Activated gamma-delta T cell treated with anti-CD3 and anti-CD28 coated beads, Interleukin-2, amount 50 U/mL, for 16 hours (primary cell): ENCODE measurements around the gene NT5M.
A peak's percentile ranks its signal among the peaks of the same experiment; 100 is the strongest.

Experiments
- DNase-seq: peaks from one replicate; pipeline ENCODE4 v3.0.0-alpha.2; 2020; ENCODE audit warnings: low read depth

The NT5M gene

DNA sequence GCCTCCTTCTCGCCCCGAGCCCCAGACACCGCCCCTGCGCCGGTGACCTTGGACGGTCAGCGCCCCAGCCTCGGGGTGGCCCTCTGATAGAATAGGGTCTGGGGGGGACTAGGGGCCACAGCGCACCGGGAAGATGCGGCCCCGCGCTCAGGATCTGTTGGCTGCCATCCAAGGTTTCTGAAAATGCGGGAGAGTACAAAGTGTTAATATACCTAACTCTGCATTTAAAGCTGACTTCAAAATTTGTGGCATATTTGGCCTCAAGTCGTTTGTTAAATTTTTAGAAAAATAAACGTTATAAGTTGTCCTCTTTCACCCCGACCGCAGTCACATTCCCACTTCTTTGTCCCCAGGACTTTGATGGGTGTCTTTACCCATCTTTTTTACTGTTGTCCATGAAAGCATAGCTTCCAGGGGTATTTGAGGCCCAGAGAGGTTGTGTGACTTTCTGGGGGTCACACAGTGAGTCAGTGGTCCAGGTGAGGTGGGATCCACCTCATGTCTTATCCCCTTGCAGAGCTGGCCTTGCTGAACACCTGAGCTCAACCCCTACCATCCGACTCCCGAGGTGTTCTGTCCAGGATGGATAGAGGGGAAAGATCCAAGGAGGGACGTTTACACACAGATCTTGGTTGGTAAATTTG lies 796 bp downstream of the NT5M start:
- no peak for DNase-seq

DNA sequence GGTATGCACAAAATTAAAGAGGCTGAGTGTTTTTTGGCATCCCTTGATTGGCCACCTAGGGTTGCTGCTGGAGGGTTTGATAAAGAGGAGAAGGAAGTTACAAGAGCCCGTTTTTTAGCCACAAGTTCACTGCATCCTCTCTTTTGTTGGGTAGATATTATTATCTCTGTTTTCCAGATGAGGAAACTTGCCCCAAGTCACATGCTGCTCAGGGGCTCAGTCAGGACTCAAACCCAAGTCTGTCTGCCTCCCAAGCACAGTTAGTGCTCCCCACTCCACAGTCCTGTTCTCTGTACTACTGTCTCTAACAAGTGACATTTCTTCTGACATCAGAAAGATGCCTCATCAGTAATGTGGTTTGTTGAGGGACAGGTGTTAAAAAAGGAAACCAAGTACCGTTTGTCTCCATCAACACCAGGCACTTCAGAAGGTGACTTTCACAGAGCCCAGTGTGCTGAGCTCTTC lies 1.4 kb downstream of the NT5M start:
- DNase-seq, result no peak

DNA sequence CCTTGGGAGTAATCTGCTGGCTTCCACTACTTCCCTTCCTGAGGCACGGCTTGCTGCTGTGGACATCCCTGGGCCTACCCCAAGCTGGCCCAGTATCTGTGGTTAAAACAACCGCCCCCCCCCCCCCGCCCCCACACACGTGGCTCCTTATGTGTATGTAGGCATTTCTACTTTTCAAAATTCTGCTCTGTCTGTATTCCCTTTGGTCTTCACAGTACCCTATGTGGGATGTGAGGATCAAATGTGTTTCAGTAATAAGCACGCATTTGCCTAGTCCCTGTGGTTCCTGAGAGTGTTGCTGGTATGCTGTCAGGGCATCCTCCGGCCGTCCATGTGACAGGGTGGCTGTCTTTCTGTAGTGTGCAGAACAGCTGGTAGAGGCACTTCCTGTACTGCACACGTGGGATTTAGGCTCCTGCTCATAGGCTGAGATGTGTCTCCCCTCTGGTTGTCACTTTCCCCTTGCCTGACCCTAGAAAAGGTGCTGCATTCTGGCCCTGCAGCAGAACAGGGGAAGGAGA lies 2.2 kb downstream of the NT5M start:
- DNase-seq, result peak; percentile 31

DNA sequence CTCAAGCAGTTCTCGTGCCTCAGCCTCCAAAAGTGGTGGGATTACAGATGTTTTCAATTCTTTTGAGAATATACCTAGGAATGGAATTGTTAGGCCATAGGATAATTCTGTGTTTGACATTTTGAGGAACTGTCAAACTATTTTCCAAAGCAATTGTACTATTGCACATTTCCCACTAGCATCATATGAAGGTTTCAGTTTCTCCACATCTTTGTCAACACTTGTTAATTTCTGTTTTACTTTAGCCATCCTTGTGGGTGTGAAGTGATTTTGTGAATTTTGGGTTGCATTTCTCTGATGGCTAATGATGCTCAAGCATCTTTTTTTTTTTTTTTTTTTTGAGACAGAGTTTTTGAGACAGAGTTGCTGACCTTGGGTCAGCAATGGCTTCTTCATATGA lies 6.2 kb downstream of the NT5M start:
- no peak for DNase-seq

DNA sequence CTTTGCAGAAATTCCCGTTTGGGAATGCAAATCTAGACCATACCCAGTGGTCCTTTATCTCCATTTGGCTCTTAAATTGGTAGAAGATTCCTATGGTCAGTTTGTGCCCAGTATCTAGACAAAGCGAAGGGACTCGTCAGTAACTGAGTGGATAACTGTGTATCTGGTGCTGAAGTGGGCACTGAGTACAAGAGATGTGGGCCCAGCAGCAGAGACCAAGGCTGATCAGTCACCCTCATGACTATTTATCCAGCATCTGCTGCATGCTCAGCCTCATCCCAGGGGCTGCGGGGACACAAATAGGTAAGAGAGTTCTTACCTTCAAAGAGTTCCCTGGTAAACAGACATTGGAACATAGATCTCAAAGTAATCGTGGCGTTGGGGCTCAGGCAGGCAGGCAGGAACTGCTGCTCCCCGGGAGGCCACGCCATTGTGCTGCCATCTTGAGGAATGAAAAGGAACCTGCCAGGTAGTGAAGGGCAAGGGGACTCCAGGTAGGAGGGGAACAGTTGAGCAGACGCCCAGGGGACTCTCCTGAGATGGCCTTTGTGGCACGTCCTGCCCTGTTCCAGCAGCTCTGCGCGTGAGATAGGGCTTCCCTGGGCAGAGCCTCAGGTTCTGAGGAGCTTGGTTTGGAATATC lies 10.3 kb downstream of the NT5M start:
- DNase-seq, result peak; percentile 48

DNA sequence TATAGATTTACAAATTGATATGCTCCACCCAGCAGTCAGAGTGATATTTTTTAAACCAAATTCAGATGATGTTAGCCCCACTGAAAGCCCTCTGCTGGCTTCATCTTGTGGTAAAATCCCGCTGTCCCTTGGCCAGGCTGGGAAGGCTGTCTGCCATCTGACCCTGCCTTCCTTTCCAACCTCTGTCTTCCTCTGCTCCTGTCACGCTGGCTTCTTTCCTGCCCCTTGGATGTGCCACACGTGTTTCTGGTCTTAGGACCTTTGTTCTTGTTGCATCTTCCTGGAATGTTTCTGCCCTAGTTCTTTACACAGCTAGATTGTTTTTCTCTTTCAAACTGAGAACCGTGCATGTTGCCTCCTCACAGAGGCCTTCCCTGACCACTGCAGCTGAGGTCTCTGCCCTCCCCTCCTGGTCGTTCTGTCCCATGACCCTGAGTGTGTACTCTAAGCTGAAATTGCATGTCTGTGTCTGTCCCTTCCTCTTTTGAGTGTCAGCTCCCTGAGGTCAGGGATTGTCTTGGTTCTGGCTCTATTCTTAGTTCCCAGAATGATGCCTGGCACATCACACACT lies 11.4 kb downstream of the NT5M start:
- no peak for DNase-seq

DNA sequence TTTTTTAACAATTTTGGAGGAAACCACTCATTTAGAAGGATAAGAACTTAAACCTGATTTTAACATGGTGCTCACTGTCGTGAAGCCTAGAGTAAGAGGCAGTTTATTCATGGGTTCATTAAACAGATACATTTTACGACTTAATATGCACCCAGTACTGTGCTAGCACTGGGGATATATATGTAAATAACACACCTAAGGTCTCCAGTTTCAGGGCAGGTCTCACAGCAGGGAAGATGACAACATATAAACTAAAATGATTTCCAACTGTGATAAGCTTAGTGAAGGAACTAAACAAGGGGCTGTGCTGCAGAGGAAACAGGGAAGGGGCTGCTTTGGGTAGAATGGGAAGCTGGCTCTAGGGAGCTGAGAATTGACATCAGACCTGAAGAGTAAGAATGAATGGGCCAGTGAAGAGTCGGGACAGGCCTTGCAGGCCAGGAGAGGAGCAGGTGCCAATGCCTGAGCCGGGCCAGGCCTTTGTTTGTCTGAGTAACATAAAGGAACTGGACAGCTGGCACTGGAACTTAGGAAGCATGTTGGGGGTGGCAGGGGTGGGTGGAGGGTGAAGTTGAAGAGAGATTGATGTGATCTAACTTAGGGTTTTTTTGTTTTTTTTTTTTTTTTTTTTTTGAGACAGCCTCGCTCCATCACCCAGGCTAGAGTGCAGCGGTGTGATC lies 12.1 kb downstream of the NT5M start:
- no peak for DNase-seq

DNA sequence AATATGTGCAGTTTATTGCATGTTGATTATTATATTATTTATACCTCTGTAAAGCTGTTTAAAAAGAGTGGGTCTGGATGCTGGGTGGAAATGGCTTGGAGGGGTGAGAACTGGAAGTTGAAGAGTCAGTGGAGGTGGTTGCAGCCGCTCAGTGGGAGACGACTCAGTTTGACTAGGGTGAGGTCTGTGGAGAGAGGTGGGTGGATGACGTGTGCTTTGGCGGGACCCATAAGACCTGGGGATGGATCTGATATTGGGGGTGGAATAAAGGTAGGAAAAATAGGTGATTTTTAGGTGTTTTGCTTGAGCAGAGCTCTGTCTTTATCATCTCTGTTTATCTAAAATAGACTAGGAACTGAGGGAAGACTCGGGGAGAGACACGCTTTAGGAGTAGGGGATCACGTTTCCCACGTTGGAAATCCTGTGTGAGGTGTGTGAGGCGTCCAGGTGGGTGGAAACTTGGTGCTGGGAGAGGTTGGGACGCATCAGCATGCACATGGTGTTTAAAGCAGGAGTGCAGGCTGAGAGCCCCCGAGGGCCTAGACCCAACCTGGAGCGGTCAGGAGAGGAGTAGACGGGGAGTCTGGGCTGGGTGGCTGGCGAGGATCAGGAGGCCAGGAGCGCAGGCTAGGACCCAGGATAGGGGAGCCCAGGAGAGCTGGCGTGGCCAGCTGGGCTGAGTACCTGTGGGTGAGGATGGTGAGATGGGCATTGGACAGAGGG lies 17.2 kb downstream of the NT5M start:
- DNase-seq, result no peak

DNA sequence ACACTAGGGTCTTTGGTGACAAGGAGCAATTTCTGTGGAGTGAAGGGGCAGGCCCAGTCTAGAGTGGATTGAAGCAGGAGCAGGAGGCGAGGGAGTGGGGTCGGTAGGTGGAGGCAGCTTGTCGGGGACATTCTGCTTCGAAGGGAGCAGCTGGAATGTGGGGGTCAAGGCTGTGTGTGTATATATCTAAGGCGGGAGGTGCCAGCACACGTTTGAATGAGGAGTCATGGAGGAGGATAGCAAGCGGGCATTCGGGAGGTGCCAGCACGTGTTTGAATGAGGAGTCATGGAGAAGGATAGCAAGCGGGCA lies 17.7 kb downstream of the NT5M start:
- DNase-seq, result no peak

DNA sequence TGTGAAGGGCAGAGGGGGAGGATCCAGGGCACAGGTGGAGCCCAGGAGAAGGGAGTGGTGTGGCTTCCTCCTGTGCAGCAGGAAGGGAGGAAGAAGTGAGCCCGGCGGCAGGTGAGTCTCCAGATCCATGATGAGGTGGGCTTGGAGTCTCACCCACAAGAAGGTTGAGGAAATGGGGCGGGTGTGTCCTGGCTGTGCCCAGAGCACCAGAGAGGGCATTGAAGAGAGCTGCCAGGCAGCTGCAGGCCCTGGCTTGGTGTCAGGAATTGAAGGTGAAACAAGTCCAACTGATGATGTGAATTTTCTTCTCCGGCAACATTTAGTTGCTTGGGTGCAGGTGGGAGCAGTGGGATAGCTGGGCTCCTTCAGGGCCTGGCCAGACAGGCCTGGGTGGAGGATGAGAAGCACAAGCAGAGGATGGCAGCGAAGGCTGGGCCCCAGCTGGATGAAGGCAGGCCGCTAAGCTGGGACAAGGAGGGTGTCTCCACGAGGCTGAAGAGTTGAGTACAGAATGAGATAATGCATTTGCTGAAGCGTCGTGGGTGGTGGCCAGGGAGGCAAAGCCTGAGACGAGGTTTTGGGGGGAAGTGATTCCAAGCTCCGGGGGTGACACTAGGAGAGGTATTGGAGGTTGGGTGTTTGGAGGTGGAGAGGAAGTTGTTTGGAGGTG lies 18.3 kb downstream of the NT5M start:
- DNase-seq, result no peak

DNA sequence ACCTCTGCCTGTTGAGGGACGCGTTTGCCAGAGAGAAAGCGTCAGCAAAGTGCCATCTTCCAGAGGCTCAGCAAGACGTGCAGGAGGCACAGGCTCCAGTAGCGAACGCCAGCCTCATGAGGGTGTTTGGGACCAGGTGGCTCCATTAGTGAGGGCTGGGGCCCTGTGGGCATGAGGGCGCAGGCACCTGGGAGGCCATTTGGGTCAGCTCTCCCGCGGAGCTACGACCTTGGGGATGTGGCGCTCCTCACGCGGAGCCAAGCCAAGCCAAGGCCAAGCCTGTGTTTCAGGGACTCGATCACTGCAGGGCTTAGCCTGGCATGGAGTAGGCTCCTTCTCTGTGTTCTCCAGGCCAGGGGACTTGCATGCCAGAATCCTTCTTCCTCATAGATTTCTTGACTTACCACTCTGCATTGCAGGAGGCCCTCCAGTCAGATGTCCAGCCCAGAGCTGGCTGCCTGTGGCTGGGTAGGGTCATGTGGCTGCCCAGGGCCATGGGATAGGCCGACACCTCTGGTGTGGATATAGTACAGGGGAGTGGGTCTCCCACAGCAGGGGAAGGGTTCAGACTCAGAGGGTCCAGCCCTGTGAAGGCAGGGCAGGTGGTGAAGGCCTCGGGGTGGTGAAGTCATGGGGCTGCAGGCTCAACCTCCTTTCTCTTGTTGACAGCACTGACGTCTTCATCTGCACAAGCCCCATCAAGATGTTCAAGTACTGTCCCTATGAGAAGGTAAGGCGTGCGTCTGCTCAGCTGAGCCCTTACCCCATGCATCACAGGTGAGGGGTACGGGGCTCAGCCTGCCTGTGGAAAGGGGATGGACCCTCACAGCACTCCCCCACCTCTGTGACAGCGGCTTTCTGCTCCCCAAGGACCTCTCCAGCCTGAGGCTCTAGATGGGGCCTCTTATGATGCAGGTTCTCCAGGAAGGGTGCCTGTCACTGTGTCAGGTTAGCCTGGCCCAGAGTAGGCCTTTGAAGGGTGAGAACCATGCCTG lies 19.6 kb downstream of the NT5M start:
- DNase-seq, result no peak

DNA sequence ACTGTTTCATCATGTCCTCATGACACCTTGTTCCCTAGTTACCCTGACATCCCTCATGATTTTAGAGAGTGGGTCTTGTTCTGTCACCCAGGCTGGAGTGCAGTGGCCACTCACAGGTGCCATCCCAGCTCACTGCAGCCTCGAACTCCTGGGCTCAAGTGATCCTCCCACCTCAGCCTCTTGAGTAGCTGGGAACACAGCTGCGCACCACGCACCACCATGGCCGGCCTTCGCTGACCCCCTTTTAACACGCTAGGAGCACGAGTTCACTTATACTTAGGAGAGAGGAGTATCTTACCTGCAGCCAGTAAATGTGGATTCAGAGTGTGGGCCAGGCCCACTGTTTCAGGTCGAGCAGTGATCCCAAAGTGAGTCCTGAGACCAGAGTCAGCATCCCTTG lies 21.4 kb downstream of the NT5M start:
- no peak for DNase-seq

DNA sequence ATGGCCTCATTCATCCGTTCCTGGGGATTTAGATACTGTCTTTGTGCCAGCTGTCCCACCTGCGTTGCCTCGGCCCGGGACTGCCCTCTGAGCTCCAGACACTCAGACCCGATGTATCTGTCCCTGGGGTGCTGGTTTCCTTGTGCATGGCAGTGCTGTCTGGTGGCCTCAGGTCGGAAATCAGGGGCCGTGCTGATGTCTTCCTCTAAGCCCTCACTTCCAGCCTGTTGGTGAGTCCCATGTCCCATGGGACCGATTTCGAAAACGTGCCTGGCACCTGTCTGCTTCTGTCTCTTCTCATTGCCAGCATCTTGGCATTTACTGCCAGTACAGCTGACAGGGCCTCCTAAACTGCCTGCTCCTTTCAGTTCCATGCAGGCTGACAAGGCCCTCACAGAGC lies 22.1 kb downstream of the NT5M start:
- no peak for DNase-seq

DNA sequence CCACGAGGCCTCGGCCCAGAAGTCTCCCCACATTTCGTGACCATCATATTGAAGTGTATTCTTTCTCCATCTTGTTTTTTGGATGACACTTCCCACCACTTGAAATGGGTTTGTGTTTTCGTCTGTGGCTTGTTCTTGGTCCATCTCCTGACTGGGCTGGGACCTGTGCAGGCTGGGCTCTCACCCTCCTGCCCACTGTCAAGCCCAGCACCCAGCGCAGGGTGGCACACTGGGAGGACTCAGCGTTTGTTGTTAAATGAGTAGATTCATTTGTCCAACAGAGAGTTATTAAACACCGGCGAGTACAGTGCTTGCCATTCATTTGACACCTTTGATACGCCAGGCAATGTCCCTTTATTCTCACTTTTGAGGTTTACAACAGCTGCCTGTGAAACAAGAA lies 22.6 kb downstream of the NT5M start:
- no peak for DNase-seq

DNA sequence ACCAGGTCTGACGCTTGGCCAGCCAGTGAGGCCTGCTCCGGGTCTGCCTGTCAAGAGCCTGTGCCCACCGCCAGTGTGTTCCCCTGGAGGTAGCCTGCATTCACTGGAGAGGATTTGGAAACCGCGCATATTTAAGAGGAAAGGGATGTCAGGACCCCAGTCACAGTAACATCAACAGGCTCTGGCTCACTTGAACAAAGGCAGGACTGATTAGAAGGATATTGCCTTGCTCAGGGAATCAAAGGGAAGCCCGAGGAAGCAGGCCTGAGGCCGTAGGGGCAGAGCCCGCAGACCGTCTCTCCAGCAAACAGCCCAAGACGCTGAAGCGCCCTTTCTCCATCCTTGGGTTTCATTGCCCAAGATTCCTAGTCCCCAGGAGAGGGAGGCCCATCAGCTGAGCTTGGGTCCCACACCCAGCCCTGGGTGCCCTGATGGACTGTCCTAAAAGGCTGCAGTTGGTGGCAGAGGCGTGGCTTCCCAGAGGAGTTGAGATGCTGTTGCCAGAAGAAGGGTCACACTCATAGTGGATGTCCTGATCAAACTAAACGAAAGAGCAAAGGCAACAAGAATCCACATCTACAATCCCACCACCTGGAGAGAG lies 23.2 kb downstream of the NT5M start:
- DNase-seq, result no peak

DNA sequence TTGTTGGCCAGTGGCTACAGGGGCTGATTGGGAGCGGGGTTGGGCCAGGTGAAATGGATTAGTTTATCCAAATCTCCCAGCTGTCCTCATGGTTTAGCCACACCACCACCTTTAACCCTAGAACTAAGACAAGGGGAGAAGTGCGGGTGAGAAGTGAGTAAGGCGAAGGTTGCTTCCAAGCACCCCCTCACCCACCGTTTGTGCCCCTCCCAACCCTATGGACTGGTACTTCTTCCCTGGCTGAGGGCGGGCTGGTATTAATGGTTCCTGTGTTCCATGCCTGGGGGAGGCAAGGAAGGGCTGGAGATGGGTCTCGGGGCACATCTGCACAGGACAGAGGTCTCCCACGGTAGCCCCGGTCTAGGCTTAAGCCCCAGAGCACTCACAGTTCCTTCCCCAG lies 25.1 kb downstream of the NT5M start:
- no peak for DNase-seq

DNA sequence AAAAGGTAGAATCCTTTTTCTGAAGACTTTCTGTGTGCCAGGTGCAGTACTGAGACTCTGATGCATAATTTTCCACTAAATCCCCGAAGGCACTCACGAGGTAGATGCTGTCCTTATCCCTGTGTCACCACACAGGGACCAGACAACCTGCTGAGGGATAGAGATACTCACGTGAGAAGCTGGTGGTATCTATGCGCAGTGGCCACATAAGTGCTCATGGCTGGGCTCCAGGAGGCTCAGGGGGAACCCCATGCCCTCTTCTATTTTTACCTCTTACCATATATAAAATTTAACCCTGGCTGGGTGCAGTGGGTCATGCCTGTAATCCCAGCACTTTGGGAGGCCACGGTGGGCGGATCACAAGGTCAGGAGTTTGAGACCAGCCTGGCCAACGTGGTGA lies 38.3 kb downstream of the NT5M start:
- DNase-seq, result no peak

DNA sequence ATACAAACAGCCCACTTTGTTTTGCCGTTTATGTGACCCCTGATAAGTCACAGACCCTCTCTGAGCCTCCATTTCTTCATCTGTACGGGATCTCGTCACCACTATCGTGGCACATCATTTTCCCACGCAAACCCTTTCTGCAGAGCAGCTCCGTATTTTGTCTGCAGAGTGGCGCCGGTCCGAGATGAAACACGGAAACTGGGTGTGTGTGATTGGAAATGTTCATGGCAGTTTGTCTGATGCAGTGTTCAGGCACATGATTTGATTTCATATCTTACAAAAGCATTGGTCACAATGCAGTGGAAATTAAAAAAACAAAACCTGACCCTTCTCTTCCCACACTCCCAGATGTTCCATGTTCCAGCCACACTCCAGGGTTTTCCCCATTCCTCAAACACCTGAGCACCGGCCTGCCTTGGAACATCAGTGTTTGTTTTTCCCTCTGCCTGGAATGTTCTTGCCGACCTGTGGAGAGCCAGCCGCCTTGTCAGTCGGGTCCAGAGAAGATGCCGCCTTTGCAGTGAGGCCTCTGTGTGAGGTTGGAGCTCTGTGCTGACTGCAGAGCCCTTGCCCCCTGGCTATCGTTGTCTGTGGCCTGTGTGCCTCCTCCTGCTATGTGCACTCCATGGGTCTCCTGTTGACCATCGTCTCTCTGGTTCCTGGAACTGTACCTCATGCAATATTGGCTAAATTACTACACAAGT lies 39.2 kb downstream of the NT5M start:
- no peak for DNase-seq

DNA sequence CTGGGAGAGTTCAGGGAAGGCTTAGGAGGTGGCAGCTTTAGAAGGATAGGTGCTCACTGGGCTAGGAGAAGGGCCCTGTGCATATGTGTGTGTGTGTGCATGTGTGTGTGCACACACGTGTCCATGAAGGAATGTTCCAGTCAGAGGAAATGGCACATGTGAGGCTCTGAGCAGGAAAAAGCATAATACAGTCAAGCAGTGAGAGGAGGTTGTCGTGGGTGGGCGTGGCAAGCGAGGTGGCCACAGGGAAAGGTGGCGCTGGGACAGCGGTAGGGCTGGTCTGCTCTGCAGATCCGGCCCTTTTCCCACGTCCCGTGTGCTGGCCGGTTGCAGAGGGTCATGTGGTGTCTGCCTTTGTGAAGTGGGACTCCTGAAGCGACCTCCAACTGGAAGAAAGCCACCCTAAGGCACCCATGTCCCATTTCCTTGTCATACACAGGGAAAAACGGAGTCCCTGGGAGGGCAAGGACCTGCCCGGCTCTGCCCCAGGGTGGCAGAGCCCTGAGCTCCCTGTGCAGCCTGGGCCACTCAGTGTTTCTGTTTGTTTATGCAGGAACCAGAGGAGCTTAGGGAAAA lies 40.1 kb downstream of the NT5M start:
- DNase-seq, result no peak
